ENCODE measurements around the gene UMPS. TPM values are rescaled to one million over a fixed set of nuclear protein-coding genes. Genes with fewer than 3 reads are reported as not detected.

Gene UMPS
- total RNA-seq, 4 donors from 2014 or later, result 11.6 to 33.5 (median 29.2) TPM

DNA sequence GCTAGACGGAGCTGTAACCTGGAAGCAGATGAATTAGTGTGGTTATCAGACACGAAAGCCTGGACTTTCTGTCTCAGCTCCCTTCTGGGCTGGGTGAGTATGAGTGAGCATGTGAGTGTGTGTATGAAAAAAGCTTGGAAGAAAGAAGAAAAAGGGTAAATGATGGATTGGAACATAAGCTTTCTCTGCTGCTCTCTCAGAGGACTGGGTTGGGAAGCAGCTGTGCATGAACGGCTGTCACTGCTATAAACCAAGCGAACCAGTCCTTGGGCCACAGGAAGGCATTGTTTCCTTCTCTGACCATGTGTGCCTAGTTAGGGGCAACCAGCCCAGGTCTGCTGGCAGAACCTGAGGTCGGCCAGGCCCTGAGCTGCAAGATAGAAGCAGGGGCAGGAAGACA is 37.0 kb downstream of the UMPS start:
- H3K9me3 ChIP-seq, result no peaks in the 10 kb centered on the region
- DNase-seq, result no peak
- WGBS, 2 donors, result 80 to 84% methylated on average over 3 to 5 of the region's 5 CpGs
- no peak overlapping the region for H3K27ac ChIP-seq
- peaks cover 5 to 94% (median 28%) of the 10 kb centered on the region in 3 donors for H3K36me3 ChIP-seq
- no peaks in the 10 kb centered on the region for H3K27me3 ChIP-seq
- no peak overlapping the region for H3K4me3 ChIP-seq
- TF ChIP-seq CTCF (IDR thresholded peaks at IDR 0.05) (no peak), POLR2A (IDR thresholded peaks at IDR 0.05) (no peak)
- intact Hi-C loops (cut with DNase I), result no loop called here
- H3K4me1 ChIP-seq, result peaks cover 0 to 25% (median 5%) of the 10 kb centered on the region in 3 donors

DNA sequence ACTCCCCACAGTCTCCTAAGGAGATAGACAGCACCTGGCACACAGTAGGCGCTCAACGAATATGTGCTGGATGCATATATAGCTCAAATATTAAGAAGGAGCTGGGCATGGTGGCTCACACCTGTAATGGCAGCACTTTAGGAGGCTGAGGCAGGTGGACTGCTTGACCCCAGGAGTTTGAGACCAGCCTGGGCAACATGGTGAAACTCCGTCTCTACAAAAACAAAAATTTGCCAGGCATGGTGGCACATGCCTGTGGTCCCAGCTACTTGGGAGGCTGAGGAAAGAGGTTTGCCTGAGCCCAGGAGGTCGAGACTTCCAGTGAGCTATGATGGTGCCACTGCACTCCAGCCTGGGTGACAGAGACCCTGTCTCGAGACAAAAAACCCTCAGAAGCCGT is 37.4 kb downstream of the UMPS start:
- TF ChIP-seq POLR2A (IDR thresholded peaks at IDR 0.05) (no peak), CTCF (IDR thresholded peaks at IDR 0.05) (no peak)
- intact Hi-C loops (cut with DNase I), result no loop called here

DNA sequence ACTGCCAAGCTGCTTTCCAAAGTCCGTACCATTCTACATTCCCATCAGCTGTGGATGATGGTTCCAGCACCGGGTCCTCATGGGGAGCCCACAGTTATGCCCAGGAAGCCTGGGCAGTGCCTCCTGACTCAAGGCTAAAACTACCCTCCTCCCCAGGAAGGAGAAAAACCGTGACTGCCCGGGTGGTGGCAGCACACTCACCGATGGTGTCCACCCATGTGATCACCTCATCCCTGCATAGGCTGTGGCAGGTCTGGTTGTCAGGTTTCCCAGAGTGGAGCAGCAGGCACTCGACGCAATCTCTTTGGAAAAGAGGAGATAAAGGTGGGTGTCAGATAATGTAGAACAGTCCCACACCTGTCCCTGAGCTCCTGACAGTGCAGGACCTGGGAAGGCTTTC is 38.6 kb downstream of the UMPS start:
- no peaks in the 10 kb centered on the region for H3K9me3 ChIP-seq
- H3K4me3 ChIP-seq, result no peak overlapping the region
- H3K27ac ChIP-seq, result no peak overlapping the region
- DNase-seq, result no peak
- no peaks in the 10 kb centered on the region for H3K27me3 ChIP-seq
- H3K4me1 ChIP-seq, result peaks cover 0 to 40% (median 9%) of the 10 kb centered on the region in 3 donors
- intact Hi-C loops (cut with DNase I), result no loop called here
- H3K36me3 ChIP-seq, result peaks cover 2 to 94% (median 26%) of the 10 kb centered on the region in 3 donors
- WGBS, 2 donors, result 53 to 100% methylated on average over 2 to 7 of the region's 7 CpGs
- no peak for TF ChIP-seq POLR2A (IDR thresholded peaks at IDR 0.05)
- TF ChIP-seq CTCF (IDR thresholded peaks at IDR 0.05), result peak in 3 of 6 experiments; percentile 10 to 65 (median 22)

More for the DNA sequence above, 37.4 kb downstream of the UMPS start:
- no peaks in the 10 kb centered on the region for H3K27me3 ChIP-seq
- 88 to 95% methylated on average over 4 to 5 of the region's 6 CpGs for WGBS, 2 donors
- H3K27ac ChIP-seq, result no peak overlapping the region
- peaks cover 0 to 29% (median 9%) of the 10 kb centered on the region in 3 donors for H3K4me1 ChIP-seq
- H3K9me3 ChIP-seq, result no peaks in the 10 kb centered on the region
- no peak for DNase-seq
- H3K4me3 ChIP-seq, result no peak overlapping the region
- peaks cover 5 to 94% (median 28%) of the 10 kb centered on the region in 3 donors for H3K36me3 ChIP-seq

DNA sequence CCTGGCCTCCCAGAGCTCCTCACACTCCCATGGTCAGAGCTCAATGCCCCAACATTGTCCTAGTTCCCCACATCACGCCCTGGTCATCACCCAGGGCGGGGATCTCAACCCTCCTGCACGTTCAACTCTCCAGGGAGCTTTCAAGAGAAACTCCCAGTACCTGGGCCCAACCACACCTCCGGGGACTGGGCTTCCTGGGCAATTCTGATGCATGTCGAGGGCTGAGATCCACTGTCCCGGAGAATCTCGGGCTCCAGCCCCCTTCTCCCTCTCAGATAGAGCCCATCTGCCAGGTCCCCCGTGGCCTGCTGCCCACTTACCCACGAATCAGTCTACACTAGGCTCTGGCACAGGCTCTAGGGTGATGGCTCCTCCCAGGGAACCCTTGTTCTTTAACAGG is 39.2 kb downstream of the UMPS start:
- H3K4me3 ChIP-seq, result no peak overlapping the region
- no peak for DNase-seq
- intact Hi-C loops (cut with DNase I), result no loop called here
- peaks cover 1 to 46% (median 15%) of the 10 kb centered on the region in 3 donors for H3K4me1 ChIP-seq
- TF ChIP-seq POLR2A (IDR thresholded peaks at IDR 0.05) (no peak), CTCF (IDR thresholded peaks at IDR 0.05) (no peak)
- 64 to 92% methylated on average over 7 to 8 of the region's 9 CpGs for WGBS, 2 donors
- no peaks in the 10 kb centered on the region for H3K9me3 ChIP-seq
- no peak overlapping the region for H3K27ac ChIP-seq
- H3K27me3 ChIP-seq, result no peaks in the 10 kb centered on the region
- peaks cover 0 to 94% (median 20%) of the 10 kb centered on the region in 3 donors for H3K36me3 ChIP-seq

GRCh38 chr3:124770336-124771082 is 40.3 kb downstream of the UMPS start:
- Histone ChIP-seq H3K4me3 (no peak overlapping the region), H3K27me3 (no peaks in the 10 kb centered on the region), H3K36me3 (peaks cover 0 to 94% (median 13%) of the 10 kb centered on the region in 3 donors), H3K4me1 (peaks cover 6 to 52% (median 17%) of the 10 kb centered on the region in 3 donors), H3K27ac (peak overlapping the region in 2 of 4 donors; percentile 9 to 17), H3K9me3 (no peaks in the 10 kb centered on the region)
- WGBS, 2 donors, result 63 to 64% methylated on average over 4 to 6 of the region's 10 CpGs
- intact Hi-C loops (cut with DNase I), result no loop called here
- TF ChIP-seq POLR2A (IDR thresholded peaks at IDR 0.05), result no peak
- no peak for TF ChIP-seq CTCF (IDR thresholded peaks at IDR 0.05)
- DNase-seq, result no peak

Data from esophagus squamous epithelium (tissue), 5 donors.